ENCODE measurements around the gene MTHFD2L.

Gene MTHFD2L

DNA sequence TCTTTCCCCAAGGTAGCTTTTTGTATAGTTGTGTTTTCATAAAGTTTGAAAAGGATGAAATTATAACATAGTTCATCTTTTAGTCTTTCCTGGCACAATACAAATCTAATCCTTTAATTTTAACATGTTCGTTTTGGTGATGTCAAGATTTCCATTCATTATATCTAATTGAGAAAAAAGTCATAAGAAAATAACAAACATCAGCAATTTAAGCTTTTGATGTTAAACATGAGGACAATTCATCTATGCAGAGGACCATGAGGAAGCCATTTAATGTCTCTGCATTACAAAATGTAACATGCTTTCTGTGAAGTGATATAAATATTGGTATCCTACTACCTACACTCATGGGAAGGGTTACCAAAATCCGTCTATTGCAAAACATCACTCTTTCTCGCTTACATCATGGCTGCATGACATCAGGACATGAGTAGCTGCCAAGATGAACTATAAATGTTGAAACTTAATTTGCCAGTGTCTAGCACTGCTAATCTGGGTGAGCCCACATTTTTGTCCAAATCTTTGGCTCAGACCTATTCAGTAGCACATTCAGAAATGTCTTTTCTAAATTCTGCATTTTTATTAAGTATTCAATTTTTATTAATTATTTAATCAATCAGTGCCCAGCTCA, 159.8 kb downstream of the MTHFD2L start:
- Histone ChIP-seq H3K4me3 (ENCODE audit: low read length) (no peak overlapping the region), H3K4me1 (ENCODE audit: control insufficient read depth, insufficient read depth, low read length) (peaks cover 3% of the 10 kb centered on the region; the same call in 1 of the 2 replicates), H3K27ac (ENCODE audit: low read length) (no peak overlapping the region), H3K9me3 (ENCODE audit: control insufficient read depth, insufficient read depth, low read length) (no peaks in the 10 kb centered on the region), H3K36me3 (ENCODE audit: control insufficient read depth, insufficient read depth, low read length) (no peaks in the 10 kb centered on the region), H3K27me3 (ENCODE audit: control insufficient read depth, insufficient read depth, low read length) (no peaks in the 10 kb centered on the region)
- WGBS (ENCODE audit: insufficient coverage, insufficient read length): no CpG with 5 or more reads among the region's 3 CpGs
- DNase-seq (ENCODE audit: low read depth, low spot score): no peak

DNA sequence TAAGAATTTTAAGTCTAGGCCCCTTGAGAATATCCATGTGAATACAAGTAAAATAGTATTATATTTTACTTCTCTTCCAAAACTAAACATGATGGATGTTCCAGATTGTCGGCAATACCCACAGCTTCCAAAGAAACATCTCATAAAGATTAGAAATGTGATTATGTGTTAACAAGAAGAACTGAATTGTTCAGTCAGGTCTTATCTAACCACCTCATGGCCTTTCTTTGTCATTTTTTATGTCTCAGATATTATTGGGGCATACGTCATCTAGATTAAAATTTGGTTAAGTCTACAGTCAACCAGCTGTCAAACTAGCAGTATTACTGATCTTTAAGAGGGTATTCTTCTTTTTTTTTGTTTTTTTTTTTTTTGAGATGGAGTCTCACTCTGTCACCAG, 160.4 kb downstream of the MTHFD2L start:
- no peak for DNase-seq (ENCODE audit: low read depth, low spot score)
- H3K4me3 ChIP-seq (ENCODE audit: low read length): no peak overlapping the region
- no peaks in the 10 kb centered on the region for H3K9me3 ChIP-seq (ENCODE audit: control insufficient read depth, insufficient read depth, low read length)
- H3K27ac ChIP-seq (ENCODE audit: low read length): no peak overlapping the region
- peaks cover 3% of the 10 kb centered on the region; the same call in 1 of the 2 replicates for H3K4me1 ChIP-seq (ENCODE audit: control insufficient read depth, insufficient read depth, low read length)
- WGBS (ENCODE audit: insufficient coverage, insufficient read length): no CpG with 5 or more reads among the region's 2 CpGs
- H3K36me3 ChIP-seq (ENCODE audit: control insufficient read depth, insufficient read depth, low read length): no peaks in the 10 kb centered on the region
- H3K27me3 ChIP-seq (ENCODE audit: control insufficient read depth, insufficient read depth, low read length): no peaks in the 10 kb centered on the region

DNA sequence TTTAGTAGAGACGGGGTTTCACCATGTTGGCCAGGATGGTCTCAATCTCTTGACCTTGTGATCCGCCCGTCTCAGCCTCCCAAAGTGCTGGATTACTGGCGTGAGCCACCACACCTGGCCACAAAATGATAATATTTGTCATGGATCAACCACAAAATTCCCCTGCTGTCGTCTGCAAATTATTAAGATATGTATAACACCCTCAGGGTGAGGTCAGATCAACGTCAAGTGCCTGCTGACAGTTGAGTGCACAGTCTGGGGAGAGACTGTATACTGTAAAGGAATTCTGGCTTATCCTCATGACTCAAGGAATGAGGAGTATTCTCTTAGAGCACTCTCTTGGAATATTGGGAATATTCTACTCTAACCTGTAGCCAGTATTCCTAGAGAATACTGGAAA, 161.6 kb downstream of the MTHFD2L start:
- WGBS (ENCODE audit: insufficient coverage, insufficient read length): no CpG with 5 or more reads among the region's 6 CpGs

DNA sequence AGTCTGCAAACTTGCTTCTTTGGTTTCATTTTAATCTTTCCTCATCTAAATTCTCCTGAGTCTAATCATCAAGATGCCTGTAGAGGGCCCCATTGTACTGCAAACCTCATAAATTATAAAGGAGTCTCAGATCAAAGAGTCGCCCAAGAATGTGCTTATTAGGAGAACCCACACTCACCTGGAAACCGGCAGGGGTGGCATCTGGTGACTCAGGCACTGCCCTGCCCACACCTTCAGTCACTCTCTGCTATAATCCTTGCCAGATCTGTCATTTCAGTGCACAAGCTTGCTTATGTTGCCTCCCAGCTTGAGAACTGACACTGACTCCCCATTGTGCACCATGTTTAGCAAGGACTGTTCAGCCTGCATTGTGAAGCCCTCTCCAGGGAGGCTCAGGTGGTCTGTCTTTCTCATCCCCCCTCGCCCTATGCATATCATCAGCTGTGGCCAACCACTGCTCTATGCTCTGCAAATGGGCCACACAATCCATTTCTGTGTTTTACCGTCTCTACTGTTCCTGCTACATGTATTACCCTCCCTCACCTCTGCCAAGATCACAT, 162.7 kb downstream of the MTHFD2L start:
- Histone ChIP-seq H3K4me3 (ENCODE audit: low read length) (no peak overlapping the region), H3K9me3 (ENCODE audit: control insufficient read depth, insufficient read depth, low read length) (no peaks in the 10 kb centered on the region), H3K36me3 (ENCODE audit: control insufficient read depth, insufficient read depth, low read length) (no peaks in the 10 kb centered on the region), H3K27me3 (ENCODE audit: control insufficient read depth, insufficient read depth, low read length) (no peaks in the 10 kb centered on the region), H3K27ac (ENCODE audit: low read length) (no peak overlapping the region), H3K4me1 (ENCODE audit: control insufficient read depth, insufficient read depth, low read length) (peaks cover 3% of the 10 kb centered on the region; the same call in 1 of the 2 replicates)
- peak; percentile 45 for DNase-seq (ENCODE audit: low read depth, low spot score)
- WGBS (ENCODE audit: insufficient coverage, insufficient read length): no CpG with 5 or more reads among the region's 4 CpGs

More for the DNA sequence above, 161.6 kb downstream of the MTHFD2L start:
- Histone ChIP-seq H3K36me3 (ENCODE audit: control insufficient read depth, insufficient read depth, low read length) (no peaks in the 10 kb centered on the region), H3K27me3 (ENCODE audit: control insufficient read depth, insufficient read depth, low read length) (no peaks in the 10 kb centered on the region), H3K9me3 (ENCODE audit: control insufficient read depth, insufficient read depth, low read length) (no peaks in the 10 kb centered on the region), H3K4me1 (ENCODE audit: control insufficient read depth, insufficient read depth, low read length) (peaks cover 3% of the 10 kb centered on the region; the same call in 1 of the 2 replicates), H3K27ac (ENCODE audit: low read length) (no peak overlapping the region), H3K4me3 (ENCODE audit: low read length) (no peak overlapping the region)
- no peak for DNase-seq (ENCODE audit: low read depth, low spot score)

DNA sequence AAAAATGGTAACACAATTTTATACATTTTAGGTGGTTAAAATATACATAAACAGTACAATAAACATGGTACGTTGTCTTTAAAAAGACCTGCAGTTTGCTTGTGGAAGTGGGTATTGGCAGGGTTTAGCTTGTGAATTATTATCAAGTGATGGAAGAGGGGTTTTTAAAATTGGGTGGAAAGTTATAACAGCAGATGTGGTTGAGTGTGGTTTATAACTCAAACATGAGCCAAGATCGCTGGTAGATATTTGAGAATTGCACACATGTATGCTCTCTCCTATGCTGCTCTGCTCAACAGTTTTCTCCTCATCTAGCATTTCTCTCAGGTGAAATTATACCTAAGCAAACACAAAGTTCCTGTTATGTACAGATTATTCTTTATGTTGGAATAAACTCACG, 164.4 kb downstream of the MTHFD2L start:
- 100% methylated on average over 1 of the region's 3 CpGs for WGBS (ENCODE audit: insufficient coverage, insufficient read length)
- no peak overlapping the region for H3K27ac ChIP-seq (ENCODE audit: low read length)
- no peak for DNase-seq (ENCODE audit: low read depth, low spot score)
- no peaks in the 10 kb centered on the region for H3K9me3 ChIP-seq (ENCODE audit: control insufficient read depth, insufficient read depth, low read length)
- H3K4me1 ChIP-seq (ENCODE audit: control insufficient read depth, insufficient read depth, low read length): peaks cover 3% of the 10 kb centered on the region; the same call in 1 of the 2 replicates
- H3K27me3 ChIP-seq (ENCODE audit: control insufficient read depth, insufficient read depth, low read length): no peaks in the 10 kb centered on the region
- no peaks in the 10 kb centered on the region for H3K36me3 ChIP-seq (ENCODE audit: control insufficient read depth, insufficient read depth, low read length)
- H3K4me3 ChIP-seq (ENCODE audit: low read length): no peak overlapping the region

DNA sequence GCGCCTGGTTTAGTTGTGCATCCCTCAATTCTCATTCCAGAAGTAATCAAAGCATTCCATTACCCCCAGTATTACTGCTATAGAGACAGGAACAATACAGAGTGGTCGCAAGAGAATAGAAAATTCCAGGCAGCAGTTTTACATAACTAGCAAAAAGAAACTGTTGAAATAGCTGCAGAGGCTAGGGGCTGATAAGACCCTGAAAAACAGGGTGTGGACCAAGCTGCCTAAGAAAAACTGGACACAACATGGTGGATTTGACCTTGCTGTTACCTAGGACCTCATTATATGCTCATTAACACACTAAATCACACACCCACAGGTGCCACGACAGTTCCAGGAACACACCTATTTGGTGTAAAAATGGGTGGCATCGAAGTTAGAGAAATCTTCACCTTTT, 165.7 kb downstream of the MTHFD2L start:
- WGBS (ENCODE audit: insufficient coverage, insufficient read length): no CpG with 5 or more reads among the region's 4 CpGs
- DNase-seq (ENCODE audit: low read depth, low spot score): no peak
- H3K27ac ChIP-seq (ENCODE audit: low read length): no peak overlapping the region
- H3K4me1 ChIP-seq (ENCODE audit: control insufficient read depth, insufficient read depth, low read length): peaks cover 3% of the 10 kb centered on the region; the same call in 1 of the 2 replicates
- no peaks in the 10 kb centered on the region for H3K9me3 ChIP-seq (ENCODE audit: control insufficient read depth, insufficient read depth, low read length)
- H3K4me3 ChIP-seq (ENCODE audit: low read length): no peak overlapping the region
- no peaks in the 10 kb centered on the region for H3K36me3 ChIP-seq (ENCODE audit: control insufficient read depth, insufficient read depth, low read length)
- H3K27me3 ChIP-seq (ENCODE audit: control insufficient read depth, insufficient read depth, low read length): no peaks in the 10 kb centered on the region

DNA sequence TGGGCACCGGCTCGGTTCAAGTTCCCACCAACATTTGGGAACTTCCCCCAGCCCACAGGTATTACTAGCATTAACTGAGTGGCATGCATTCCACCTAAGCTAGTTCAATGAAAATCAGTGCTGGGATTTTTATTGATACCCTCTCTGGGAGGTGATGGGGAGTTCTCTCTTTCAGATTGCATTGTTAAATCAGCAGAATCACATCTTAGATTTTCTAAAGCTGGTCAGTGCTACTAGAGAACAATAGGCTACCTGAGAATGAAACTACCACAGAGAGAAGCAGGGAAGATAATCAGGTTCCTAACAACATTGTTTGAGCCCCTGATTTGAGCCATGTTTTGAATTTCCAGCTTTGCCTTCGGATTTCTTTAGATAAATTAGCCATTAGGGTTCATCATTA, 166.3 kb downstream of the MTHFD2L start:
- no peak overlapping the region for H3K4me3 ChIP-seq (ENCODE audit: low read length)
- no peak for DNase-seq (ENCODE audit: low read depth, low spot score)
- no peak overlapping the region for H3K27ac ChIP-seq (ENCODE audit: low read length)
- no peaks in the 10 kb centered on the region for H3K36me3 ChIP-seq (ENCODE audit: control insufficient read depth, insufficient read depth, low read length)
- no peaks in the 10 kb centered on the region for H3K9me3 ChIP-seq (ENCODE audit: control insufficient read depth, insufficient read depth, low read length)
- no CpG with 5 or more reads among the region's 3 CpGs for WGBS (ENCODE audit: insufficient coverage, insufficient read length)
- H3K4me1 ChIP-seq (ENCODE audit: control insufficient read depth, insufficient read depth, low read length): peaks cover 3% of the 10 kb centered on the region; the same call in 1 of the 2 replicates
- H3K27me3 ChIP-seq (ENCODE audit: control insufficient read depth, insufficient read depth, low read length): no peaks in the 10 kb centered on the region

DNA sequence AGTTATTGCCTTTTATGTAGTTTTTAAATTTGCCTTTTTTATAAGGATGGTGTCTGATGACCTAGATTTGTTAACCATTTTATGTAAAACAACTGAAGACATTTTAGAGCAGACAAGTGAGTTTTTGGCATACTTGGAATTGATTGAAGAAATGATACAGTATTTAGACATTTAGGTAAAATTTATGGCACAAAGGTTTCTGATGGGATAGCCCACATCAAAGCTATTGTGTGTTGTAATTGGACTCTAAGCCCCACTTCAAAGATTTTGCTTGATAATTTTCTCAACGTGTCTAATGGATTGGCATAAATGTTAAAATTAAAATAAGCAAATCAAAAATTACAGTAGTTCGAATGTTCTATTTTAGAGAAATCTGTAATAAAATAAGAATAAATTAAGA, 168.0 kb downstream of the MTHFD2L start:
- no peaks in the 10 kb centered on the region for H3K27me3 ChIP-seq (ENCODE audit: control insufficient read depth, insufficient read depth, low read length)
- WGBS (ENCODE audit: insufficient coverage, insufficient read length): 100% methylated on average over 1 of the region's 2 CpGs

DNA sequence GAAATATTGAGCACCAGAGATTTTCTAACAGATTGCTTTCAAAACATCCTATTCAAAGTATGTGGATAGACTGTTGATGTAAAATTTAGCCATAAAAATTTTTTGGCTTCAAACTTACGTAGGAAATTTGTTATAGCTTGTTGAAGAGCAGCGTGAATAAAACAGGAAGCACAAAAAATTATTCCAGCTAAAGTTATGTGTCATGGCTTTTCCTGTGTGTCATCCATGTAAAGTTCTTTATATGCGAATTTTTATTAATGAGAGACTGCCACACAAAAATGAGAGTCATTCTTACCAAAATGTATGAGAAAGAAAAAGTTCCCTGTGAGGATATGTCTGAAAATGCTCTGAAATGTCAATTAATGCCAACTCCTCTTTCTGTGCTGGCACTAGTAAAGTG, 169.8 kb downstream of the MTHFD2L start:
- WGBS (ENCODE audit: insufficient coverage, insufficient read length): no CpG with 5 or more reads among the region's 3 CpGs
- no peak for DNase-seq (ENCODE audit: low read depth, low spot score)
- no peaks in the 10 kb centered on the region for H3K27me3 ChIP-seq (ENCODE audit: control insufficient read depth, insufficient read depth, low read length)
- H3K9me3 ChIP-seq (ENCODE audit: control insufficient read depth, insufficient read depth, low read length): no peaks in the 10 kb centered on the region
- H3K36me3 ChIP-seq (ENCODE audit: control insufficient read depth, insufficient read depth, low read length): no peaks in the 10 kb centered on the region
- H3K4me1 ChIP-seq (ENCODE audit: control insufficient read depth, insufficient read depth, low read length): no peaks in the 10 kb centered on the region; the same call in 1 of the 2 replicates
- no peak overlapping the region for H3K27ac ChIP-seq (ENCODE audit: low read length)
- no peak overlapping the region for H3K4me3 ChIP-seq (ENCODE audit: low read length)

More for the DNA sequence above, 168.0 kb downstream of the MTHFD2L start:
- no peaks in the 10 kb centered on the region for H3K9me3 ChIP-seq (ENCODE audit: control insufficient read depth, insufficient read depth, low read length)
- no peak overlapping the region for H3K4me3 ChIP-seq (ENCODE audit: low read length)
- no peak overlapping the region for H3K27ac ChIP-seq (ENCODE audit: low read length)
- H3K4me1 ChIP-seq (ENCODE audit: control insufficient read depth, insufficient read depth, low read length): peaks cover under 1% of the 10 kb centered on the region; the same call in 1 of the 2 replicates
- no peak for DNase-seq (ENCODE audit: low read depth, low spot score)
- no peaks in the 10 kb centered on the region for H3K36me3 ChIP-seq (ENCODE audit: control insufficient read depth, insufficient read depth, low read length)

DNA sequence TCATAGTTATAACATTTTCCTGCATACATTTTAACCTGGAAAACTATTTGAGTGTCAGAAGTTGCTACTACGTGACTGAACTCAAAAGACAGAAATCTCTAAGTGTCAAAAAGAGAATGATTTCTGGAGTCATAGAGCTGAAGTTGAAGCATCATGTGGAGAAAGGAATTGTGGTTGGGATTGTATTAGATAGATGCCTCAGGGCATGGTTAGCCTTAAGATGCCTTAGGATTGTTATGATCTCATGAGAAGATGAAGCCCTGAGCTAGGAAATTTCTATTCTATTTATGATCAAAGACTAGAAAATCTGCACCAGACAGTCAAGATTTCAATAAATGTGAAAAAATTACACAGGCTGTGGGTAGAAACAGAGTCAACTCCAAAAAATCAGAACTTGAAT, 170.6 kb downstream of the MTHFD2L start:
- Histone ChIP-seq H3K9me3 (ENCODE audit: control insufficient read depth, insufficient read depth, low read length) (no peaks in the 10 kb centered on the region), H3K36me3 (ENCODE audit: control insufficient read depth, insufficient read depth, low read length) (no peaks in the 10 kb centered on the region), H3K27ac (ENCODE audit: low read length) (no peak overlapping the region), H3K27me3 (ENCODE audit: control insufficient read depth, insufficient read depth, low read length) (no peaks in the 10 kb centered on the region), H3K4me3 (ENCODE audit: low read length) (no peak overlapping the region), H3K4me1 (ENCODE audit: control insufficient read depth, insufficient read depth, low read length) (no peaks in the 10 kb centered on the region; the same call in 1 of the 2 replicates)
- no CpG with 5 or more reads among the region's 1 CpG for WGBS (ENCODE audit: insufficient coverage, insufficient read length)
- DNase-seq (ENCODE audit: low read depth, low spot score): no peak

DNA sequence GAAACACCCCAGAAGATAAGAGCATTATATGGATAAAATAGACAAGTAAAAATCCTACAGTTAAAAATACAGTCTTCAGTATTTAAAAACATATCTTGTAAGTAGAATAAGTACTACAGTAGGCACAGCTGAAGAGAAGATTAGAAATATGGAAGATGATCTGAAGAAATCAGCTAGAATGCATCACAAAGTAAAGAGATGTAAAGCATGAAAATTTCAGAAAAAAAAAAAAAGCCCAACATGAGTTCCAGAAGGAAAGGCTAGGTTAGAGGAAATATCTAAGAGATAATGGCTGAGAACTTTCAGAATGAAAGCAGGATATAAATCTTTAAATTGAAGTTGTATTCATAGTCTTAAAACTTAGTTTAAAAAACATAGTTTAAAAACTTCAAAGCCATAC, 171.4 kb downstream of the MTHFD2L start:
- Histone ChIP-seq H3K4me3 (ENCODE audit: low read length) (no peak overlapping the region), H3K27ac (ENCODE audit: low read length) (no peak overlapping the region), H3K4me1 (ENCODE audit: control insufficient read depth, insufficient read depth, low read length) (no peaks in the 10 kb centered on the region), H3K27me3 (ENCODE audit: control insufficient read depth, insufficient read depth, low read length) (no peaks in the 10 kb centered on the region), H3K36me3 (ENCODE audit: control insufficient read depth, insufficient read depth, low read length) (no peaks in the 10 kb centered on the region), H3K9me3 (ENCODE audit: control insufficient read depth, insufficient read depth, low read length) (no peaks in the 10 kb centered on the region)
- no peak for DNase-seq (ENCODE audit: low read depth, low spot score)

Data from iPS DF 6.9 (cell line).